GM20000 (cell line): Measurements from ENCODE around the gene MCFD2.
"Not testable (repeated sequence)": the region's sequence is repeated elsewhere in the genome, so short reads cannot be mapped to it uniquely, and the experiment has no call there.

Source experiments
- DNase-seq: peaks from one replicate; pipeline ENCODE4 v3.0.0; 2012; ENCODE audit warnings: low spot score
- TF ChIP-seq, protein P1 (sequence below): IDR thresholded peaks from 2 replicates; pipeline ENCODE4 v1.5.1; 2012; ENCODE audit warnings: mild to moderate bottlenecking, control low read depth; ENCODE audit errors: extremely low read depth, missing control alignments

MCFD2 gene

DNA sequence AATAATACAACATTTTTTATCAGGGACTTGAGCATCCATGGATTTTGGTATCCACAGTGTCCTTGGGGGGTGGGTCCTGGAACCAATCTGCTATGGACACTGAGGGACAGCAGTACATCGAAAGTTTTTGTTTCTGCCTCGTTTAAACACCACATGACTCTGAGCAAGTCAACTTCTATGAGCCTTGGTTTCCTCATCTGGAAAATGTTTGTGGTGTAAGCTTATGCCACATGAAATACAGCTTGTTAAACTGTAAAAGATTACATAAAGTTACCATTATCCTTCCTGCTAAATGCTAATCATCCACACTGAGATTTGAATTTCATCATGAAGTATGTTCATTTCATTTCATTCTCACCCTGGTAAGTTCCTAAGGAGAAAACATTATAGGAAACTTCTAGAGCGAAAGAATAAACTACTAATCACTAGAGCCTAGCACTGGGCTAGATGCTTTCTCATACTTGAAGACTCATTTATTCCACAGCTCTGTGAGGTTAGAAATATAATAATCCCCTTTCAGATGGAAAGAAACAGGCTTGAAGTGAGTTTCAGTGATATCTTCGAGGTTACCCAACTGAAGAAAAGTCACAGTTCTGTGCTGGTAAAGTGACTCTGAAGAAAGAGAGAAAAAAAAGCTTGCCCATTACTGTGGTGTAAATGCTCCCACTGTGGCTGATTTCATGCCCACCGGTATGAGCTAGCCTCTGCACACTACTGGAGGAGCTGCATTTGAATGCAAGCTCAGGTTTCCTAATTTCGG is 29.2 kb downstream of the MCFD2 start:
- no peak for DNase-seq
- TF ChIP-seq, protein P1, sequence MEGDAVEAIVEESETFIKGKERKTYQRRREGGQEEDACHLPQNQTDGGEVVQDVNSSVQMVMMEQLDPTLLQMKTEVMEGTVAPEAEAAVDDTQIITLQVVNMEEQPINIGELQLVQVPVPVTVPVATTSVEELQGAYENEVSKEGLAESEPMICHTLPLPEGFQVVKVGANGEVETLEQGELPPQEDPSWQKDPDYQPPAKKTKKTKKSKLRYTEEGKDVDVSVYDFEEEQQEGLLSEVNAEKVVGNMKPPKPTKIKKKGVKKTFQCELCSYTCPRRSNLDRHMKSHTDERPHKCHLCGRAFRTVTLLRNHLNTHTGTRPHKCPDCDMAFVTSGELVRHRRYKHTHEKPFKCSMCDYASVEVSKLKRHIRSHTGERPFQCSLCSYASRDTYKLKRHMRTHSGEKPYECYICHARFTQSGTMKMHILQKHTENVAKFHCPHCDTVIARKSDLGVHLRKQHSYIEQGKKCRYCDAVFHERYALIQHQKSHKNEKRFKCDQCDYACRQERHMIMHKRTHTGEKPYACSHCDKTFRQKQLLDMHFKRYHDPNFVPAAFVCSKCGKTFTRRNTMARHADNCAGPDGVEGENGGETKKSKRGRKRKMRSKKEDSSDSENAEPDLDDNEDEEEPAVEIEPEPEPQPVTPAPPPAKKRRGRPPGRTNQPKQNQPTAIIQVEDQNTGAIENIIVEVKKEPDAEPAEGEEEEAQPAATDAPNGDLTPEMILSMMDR: no peak

DNA sequence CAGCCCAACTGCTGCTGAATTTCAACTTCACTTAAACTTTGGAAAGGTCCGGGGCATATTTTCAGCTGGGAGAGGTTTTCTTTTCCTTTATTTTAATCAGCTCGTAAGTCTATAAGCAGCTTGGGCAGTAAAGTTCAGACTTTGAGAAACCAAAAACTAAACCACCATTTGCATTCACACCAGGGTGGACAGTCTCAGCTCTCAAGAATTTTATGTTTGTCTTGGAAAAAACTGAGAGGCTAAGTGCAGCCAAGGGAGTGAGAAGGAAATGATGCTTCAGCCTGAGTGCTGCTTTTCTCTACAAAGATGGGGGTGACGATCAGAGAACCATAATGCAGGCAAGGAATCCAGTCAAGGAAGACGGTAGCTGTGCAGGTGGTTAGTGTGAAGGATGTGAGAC is 30.2 kb downstream of the MCFD2 start:
- DNase-seq: no peak
- TF ChIP-seq, protein P1: no peak

DNA sequence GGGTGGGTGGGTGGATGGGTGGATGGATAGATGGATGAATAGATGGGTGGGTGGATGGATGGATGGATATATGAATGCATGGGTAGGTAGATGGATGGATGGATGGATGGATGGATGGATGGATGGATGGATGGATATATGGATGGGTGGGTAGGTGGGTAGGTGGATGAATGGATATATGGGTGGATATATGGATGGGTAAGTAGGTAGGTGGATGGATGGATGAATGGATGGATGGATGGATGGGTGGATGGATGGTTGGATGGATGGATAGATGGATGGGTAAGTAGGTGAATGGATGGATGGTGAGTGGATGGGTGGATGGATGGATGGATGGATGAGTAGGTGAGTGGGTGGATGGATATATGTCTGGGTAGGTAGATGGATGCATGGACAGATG is 36.1 kb downstream of the MCFD2 start:
- TF ChIP-seq, protein P1: no peak
- no peak for DNase-seq

DNA sequence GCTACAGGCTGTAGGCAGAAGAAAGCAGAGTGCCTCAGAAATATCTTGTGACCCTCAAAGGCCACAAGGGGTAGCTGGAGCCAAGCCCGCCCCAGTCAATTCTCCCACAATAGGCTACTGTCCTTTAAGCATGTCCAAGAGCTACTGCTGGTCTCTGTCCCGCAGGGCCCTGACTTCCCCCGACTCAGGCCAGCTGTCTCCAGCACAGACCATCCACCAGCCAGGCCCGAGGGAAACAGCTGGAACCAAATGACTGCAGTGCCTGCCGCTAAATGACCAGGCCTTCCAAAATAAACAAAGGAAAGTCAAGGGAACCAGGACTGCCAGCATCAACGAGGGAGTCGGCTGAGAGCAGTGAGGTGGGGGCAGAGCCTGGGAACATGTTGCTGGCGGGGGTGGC is 36.7 kb downstream of the MCFD2 start:
- DNase-seq: no peak
- TF ChIP-seq, protein P1: no peak

DNA sequence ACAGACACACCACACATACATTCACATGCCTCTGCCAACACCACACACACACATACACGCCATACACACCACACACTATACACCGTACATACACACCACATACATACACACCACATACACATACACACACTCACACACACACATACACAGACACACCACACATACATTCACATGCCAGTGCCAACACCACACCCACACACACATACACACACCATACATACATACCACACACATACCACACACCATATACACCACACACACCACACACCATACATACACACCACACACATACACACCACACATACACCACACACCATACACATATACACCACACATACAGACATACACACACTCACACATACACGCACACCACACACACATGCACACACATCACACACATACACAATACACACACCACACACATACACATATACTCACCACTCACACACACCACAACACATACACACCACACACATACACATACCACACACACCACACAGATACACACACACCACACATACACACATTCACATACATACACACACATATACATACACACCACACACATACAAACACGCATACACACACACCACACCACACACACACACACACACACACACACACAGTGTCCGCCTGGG is 37.2 kb downstream of the MCFD2 start:
- TF ChIP-seq, protein P1: no peak
- no peak for DNase-seq

DNA sequence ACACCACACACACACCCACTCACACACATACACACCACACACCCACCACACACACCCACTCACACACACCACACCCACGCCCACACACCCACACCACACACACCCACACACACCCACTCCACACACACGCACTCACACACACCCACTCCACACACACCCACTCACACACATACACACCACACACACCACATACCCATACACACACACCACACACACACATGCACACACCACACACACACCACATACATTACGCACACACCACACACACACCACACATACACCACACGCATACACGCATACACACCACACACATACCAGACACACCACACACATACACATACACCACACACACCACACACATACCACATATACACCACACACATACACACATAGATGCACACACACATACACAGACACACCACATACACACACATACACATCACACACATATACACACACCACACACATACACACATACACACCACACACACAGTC is 37.9 kb downstream of the MCFD2 start:
- no peak for DNase-seq
- TF ChIP-seq, protein P1: no peak

DNA sequence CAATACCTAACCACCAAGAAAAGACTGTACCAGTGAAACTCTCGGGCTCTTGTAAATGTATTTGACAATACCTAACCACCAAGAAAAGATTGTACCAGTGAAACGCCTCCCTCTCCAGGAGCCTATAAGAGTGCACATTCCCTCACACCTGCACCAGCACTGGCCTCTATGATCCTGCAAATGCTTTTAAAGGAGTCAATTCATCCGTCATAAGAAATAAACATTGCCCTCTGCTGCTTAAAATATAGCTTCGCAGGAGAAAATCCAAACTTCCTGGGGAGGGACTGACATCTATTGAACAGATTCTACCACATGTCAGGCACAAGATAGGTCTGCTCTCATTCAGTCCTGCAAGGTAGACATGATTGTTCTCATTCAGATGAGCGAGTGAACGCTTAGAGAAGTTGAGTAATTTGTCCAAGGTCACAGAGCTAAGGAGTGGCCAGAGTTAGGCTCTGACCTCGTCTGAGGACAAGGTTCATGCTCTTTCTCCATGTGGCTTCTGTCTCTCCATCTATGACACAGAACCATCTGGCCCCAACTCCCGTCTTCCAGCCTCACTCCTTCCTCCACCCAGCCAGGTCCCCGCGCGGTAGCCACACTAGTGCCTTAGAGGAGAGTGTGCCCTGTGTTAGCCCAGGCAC is 38.7 kb downstream of the MCFD2 start:
- no peak for DNase-seq
- TF ChIP-seq, protein P1: no peak

DNA sequence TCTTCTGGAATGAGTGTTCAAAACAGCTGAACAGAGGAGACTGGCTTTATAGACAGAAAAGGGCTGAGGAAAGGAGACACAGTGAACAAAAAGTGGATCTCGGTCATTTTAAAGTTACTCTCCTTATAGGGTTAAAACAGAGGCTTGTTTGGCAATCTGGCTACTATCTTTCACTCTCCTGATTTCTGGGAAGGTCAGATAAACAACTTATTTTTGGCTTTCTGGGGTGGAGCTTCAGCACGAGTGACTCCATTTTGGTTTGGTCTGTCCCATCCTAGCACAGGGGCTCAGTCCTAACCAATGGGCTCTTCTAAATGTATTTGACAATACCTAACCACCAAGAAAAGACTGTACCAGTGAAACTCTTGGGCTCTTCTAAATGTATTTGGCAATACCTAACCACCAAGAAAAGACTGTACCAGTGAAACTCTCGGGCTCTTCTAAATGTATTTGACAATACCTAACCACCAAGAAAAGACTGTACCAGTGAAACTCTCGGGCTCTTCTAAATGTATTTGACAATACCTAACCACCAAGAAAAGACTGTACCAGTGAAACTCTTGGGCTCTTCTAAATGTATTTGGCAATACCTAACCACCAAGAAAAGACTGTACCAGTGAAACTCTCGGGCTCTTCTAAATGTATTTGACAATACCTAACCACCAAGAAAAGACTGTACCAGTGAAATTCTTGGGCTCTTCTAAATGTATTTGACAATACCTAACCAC is 39.5 kb downstream of the MCFD2 start:
- not testable (repeated sequence) for DNase-seq
